ENCODE data around the gene PXK.

DNA sequence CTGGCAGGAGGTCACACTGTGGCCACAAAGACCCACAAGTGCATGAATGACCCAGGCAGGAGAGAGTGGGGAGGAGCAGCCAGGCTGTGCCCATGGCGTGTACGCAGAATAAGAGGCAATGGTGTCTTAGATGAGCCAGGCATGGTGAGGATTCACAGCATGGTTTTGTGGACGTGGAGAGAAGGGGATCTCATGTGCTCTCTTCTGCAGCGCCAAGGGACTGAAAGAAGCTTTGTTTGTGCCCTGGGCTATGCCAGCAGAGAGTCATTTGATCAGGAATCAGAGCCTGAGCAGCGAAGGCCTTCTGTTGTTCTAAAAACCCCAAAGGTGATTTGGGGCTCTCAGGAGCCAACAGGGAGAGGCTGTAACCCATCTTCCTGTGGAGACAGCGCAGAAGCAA is 45.3 kb upstream of the PXK start:
- TF ChIP-seq, protein P1, sequence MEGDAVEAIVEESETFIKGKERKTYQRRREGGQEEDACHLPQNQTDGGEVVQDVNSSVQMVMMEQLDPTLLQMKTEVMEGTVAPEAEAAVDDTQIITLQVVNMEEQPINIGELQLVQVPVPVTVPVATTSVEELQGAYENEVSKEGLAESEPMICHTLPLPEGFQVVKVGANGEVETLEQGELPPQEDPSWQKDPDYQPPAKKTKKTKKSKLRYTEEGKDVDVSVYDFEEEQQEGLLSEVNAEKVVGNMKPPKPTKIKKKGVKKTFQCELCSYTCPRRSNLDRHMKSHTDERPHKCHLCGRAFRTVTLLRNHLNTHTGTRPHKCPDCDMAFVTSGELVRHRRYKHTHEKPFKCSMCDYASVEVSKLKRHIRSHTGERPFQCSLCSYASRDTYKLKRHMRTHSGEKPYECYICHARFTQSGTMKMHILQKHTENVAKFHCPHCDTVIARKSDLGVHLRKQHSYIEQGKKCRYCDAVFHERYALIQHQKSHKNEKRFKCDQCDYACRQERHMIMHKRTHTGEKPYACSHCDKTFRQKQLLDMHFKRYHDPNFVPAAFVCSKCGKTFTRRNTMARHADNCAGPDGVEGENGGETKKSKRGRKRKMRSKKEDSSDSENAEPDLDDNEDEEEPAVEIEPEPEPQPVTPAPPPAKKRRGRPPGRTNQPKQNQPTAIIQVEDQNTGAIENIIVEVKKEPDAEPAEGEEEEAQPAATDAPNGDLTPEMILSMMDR (IDR thresholded peaks at IDR 0.05): no peak
- TF ChIP-seq POLR2A (IDR thresholded peaks at IDR 0.05): no peak
